Lower leg skin (tissue), 3 donors: ENCODE data around the gene LIN54.

Source experiments
- POLR2A ChIP-seq, 2 donors: fragments of 450-650 bp; IDR thresholded peaks; one replicate each; pipeline ENCODE4 v1.6.1; 2016 to 2017; ENCODE audit warnings: antibody characterized with exemption in 2 of 2, mild to moderate bottlenecking in 1 of 2, moderate library complexity in 1 of 2
- TF ChIP-seq, protein P1 (sequence below), 3 donors: fragments of 450-650 bp; IDR thresholded peaks; one replicate each; pipeline ENCODE4 v1.5.1; 2016; ENCODE audit warnings: antibody characterized with exemption in 3 of 3, mild to moderate bottlenecking in 3 of 3, moderate library complexity in 2 of 3

DNA sequence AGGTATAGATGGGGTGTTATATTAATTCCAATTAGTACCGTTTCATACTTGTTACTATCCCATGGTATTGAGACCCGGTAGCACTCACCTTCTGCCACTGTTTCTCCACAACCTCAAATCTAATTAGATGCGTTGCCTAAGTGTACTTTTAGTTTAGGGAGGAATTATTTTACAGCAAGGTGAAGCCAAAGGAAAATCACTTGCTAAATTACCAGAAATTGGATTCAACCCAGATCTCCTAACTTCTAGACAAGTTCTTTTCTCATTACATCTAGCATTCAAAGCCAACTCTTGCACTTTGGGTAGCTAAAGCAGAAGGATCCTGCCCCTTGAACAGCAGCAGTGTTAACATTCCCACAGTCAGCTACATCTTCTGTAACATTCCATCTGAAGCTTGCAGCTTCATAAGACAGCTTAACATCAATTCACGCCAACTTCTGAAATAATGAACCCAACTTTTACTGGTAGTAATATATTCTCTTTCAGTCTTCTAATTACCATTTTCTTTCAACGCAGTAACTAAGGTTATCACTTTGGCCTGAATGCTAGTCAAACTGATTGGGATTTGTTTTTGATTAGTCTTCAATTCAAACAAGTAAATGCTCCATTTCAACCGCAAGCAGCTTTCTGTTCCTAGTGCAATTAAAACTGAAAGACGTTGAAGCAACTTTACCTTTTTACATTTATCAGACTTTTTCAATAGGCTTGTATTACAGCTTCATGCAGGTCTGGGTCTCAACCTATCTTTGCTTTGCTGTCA, 118.7 kb downstream of the LIN54 start:
- TF ChIP-seq, protein P1, sequence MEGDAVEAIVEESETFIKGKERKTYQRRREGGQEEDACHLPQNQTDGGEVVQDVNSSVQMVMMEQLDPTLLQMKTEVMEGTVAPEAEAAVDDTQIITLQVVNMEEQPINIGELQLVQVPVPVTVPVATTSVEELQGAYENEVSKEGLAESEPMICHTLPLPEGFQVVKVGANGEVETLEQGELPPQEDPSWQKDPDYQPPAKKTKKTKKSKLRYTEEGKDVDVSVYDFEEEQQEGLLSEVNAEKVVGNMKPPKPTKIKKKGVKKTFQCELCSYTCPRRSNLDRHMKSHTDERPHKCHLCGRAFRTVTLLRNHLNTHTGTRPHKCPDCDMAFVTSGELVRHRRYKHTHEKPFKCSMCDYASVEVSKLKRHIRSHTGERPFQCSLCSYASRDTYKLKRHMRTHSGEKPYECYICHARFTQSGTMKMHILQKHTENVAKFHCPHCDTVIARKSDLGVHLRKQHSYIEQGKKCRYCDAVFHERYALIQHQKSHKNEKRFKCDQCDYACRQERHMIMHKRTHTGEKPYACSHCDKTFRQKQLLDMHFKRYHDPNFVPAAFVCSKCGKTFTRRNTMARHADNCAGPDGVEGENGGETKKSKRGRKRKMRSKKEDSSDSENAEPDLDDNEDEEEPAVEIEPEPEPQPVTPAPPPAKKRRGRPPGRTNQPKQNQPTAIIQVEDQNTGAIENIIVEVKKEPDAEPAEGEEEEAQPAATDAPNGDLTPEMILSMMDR (IDR thresholded peaks at IDR 0.05) = no peak
- no peak for TF ChIP-seq POLR2A (IDR thresholded peaks at IDR 0.05)
